Right lobe of liver (tissue), 6 donors: Measurements from ENCODE around the gene DDX41. TPM values are rescaled to one million over a fixed set of nuclear protein-coding genes. Genes with fewer than 3 reads are reported as not detected.

Experiments used
- ATAC-seq, 4 donors: fragments of 200-7000 bp; cut with Tn5 transposase; one replicate each; pipeline ENCODE4 v1.9.1; 2020; ENCODE audit warnings: mild to moderate bottlenecking in 4 of 4, moderate library complexity in 4 of 4
- DNase-seq, 3 donors: peaks; one replicate each; pipeline ENCODE4 v3.0.0-alpha.2; 2020
- H3K27ac ChIP-seq, 3 donors: fragments of 200-600 bp; one replicate each; pipeline ENCODE4 v1.8.0; 2022
- H3K27me3 ChIP-seq, 2 donors: fragments of 200-600 bp; one replicate each; pipeline ENCODE4 v1.8.0; 2022
- H3K36me3 ChIP-seq, 4 donors: fragments of 200-600 bp; sonication (generic) in 1 of 4; one replicate each; pipeline versions ENCODE4 v1.5.1 to v1.8.0; 2017 to 2022; ENCODE audit warnings: control low read depth in 1 of 4
- H3K4me1 ChIP-seq, 4 donors: fragments of 200-600 bp; sonication (generic) in 1 of 4; one replicate each; pipeline versions ENCODE4 v1.5.1 to v1.8.0; 2017 to 2022; ENCODE audit warnings: control low read depth in 1 of 4
- H3K4me3 ChIP-seq, 3 donors: fragments of 200-600 bp; one replicate each; pipeline ENCODE4 v1.8.0; 2022
- H3K9me3 ChIP-seq, 4 donors: fragments of 200-600 bp; sonication (generic) in 1 of 4; one replicate each; pipeline versions ENCODE4 v1.5.1 to v1.8.0; 2017 to 2022; ENCODE audit warnings: control low read depth in 1 of 4
- CTCF ChIP-seq, 4 donors: fragments of 200-600 bp in 3 of 4; fragments of 450-650 bp in 1 of 4; IDR thresholded peaks; one replicate each; pipeline versions ENCODE4 v1.5.1 to v1.8.0; 2016 to 2022; ENCODE audit warnings: antibody characterized with exemption in 4 of 4, mild to moderate bottlenecking in 2 of 4
- POLR2A ChIP-seq: fragments of 450-650 bp; IDR thresholded peaks from one replicate; pipeline ENCODE4 v1.6.1; 2017; ENCODE audit warnings: antibody characterized with exemption, mild to moderate bottlenecking
- WGBS: methylation state at CpG from one replicate; pipeline ENCODE4 v1.1.6; 2018; ENCODE audit warnings: low coverage, low lambda C conversion rate; ENCODE audit not compliant: insufficient coverage; ENCODE audit errors: missing lambda C conversion rate; 5-methylcytosine and 5-hydroxymethylcytosine counted together
- intact Hi-C, 2 donors: fragments of 100-400 bp; cut with DNase I; formaldehyde crosslinking; loops; one replicate each; pipeline versions ENCODE4 v1.11.2 to v1.14.1; 2022
- total RNA-seq, 6 experiments: library from RNA; depleted of rRNA in 2 of 6; stranded (reverse); fragments of >200 nt in 2 of 6; fragmentation: NEBNext Ultra II Directional in 3 of 6; extraction: Animal tissue kit (Norgen Biotek cat#: 25700) in 3 of 6; gene quantifications; one replicate each; pipeline versions ENCODE4 v1.1.0 to v1.2.4, GENCODE V29; 2016 to 2023
- donor health status: DM: no; HTN: yes; CAD: no.
- donor health status: DM: no; HTN: no; CAD: no.
- donor health status: DM: no; HTN: no; CAD: no.
- donor health status: DM: no; HTN: yes; CAD: no.
- donor health status: DM: no; HTN: yes; CAD: no.

Gene DDX41
- total RNA-seq, 6 experiments from 2014 or later: 35.1 to 64.8 (median 47.9) TPM

GRCh38 chr5:177466861-177467260 is 49.9 kb downstream of the DDX41 start:
- Histone ChIP-seq H3K4me3 (no peak overlapping the region), H3K36me3 (no peaks in the 10 kb centered on the region), H3K27me3 (no peaks in the 10 kb centered on the region), H3K9me3 (peaks cover 0 to 2% (median 0%) of the 10 kb centered on the region in 4 donors), H3K4me1 (no peaks in the 10 kb centered on the region), H3K27ac (no peak overlapping the region)
- TF ChIP-seq POLR2A: no peak
- TF ChIP-seq CTCF (IDR thresholded peaks at IDR 0.05): no peak
- 84% methylated on average over 6 of the region's 25 CpGs for WGBS
- DNase-seq (no peak), ATAC-seq (no peak)
- intact Hi-C loops: no loop called here

- no peaks in the 10 kb centered on the region for H3K36me3 ChIP-seq
- intact Hi-C loops: no loop called here
- WGBS: 92% methylated on average over 11 of the region's 11 CpGs
Measured at GRCh38 chr5:177465044-177465443, 51.7 kb downstream of the DDX41 start.

GRCh38 chr5:177462021-177462670 is 54.6 kb downstream of the DDX41 start:
- Histone ChIP-seq H3K27me3 (no peaks in the 10 kb centered on the region), H3K4me3 (no peak overlapping the region), H3K36me3 (no peaks in the 10 kb centered on the region), H3K4me1 (no peaks in the 10 kb centered on the region), H3K27ac (no peak overlapping the region), H3K9me3 (peaks cover 0 to 2% (median 0%) of the 10 kb centered on the region in 4 donors)
- peak; percentile 18 to 38 (median 28) for ATAC-seq
- no peak for DNase-seq
- WGBS: 34% methylated on average over 3 of the region's 27 CpGs
- intact Hi-C loops: no loop called here
- no peak for TF ChIP-seq CTCF (IDR thresholded peaks at IDR 0.05)
- TF ChIP-seq POLR2A: no peak

More at GRCh38 chr5:177465044-177465443, 51.7 kb downstream of the DDX41 start:
- Histone ChIP-seq H3K27me3 (no peaks in the 10 kb centered on the region), H3K4me3 (no peak overlapping the region), H3K4me1 (no peaks in the 10 kb centered on the region), H3K9me3 (peaks cover 0 to 2% (median 0%) of the 10 kb centered on the region in 4 donors), H3K27ac (no peak overlapping the region)
- DNase-seq (no peak), ATAC-seq (no peak)
- TF ChIP-seq POLR2A (no peak), CTCF (IDR thresholded peaks at IDR 0.05) (no peak)

Other genes with a start within 250 kb of the DDX41 start
- gene RAB24, start 213.2 kb downstream of the DDX41 start, total RNA-seq: 10 to 100 TPM; 11.0 to 28.8 (median 16.2) TPM
- 100 to 1,000 TPM in 2 of 6 experiments, 10 to 100 TPM in 4; 64.1 to 116 (median 84.4) TPM for gene PRELID1, start 213.2 kb downstream of the DDX41 start, total RNA-seq
- gene MXD3, start 205.1 kb downstream of the DDX41 start, total RNA-seq: 1 to 10 TPM; 2.2 to 6.2 (median 4.9) TPM
- gene LMAN2, start 165.3 kb downstream of the DDX41 start, total RNA-seq: 100 to 1,000 TPM; 103 to 297 (median 160) TPM
- 10 to 100 TPM; 29.2 to 43.1 (median 35.2) TPM for gene RGS14, start 159.0 kb downstream of the DDX41 start, total RNA-seq
- 1 to 10 TPM in 3 of 6 experiments, under 1 TPM in 2, not detected in 1; 0.12 to 5.3 (median 1.6) TPM for gene SLC34A1, start 132.5 kb downstream of the DDX41 start, total RNA-seq
- gene PFN3, start 116.3 kb downstream of the DDX41 start, total RNA-seq: not detected
- 100 to 1,000 TPM; 236 to 518 (median 365) TPM for gene F12, start 107.4 kb downstream of the DDX41 start, total RNA-seq
- gene GRK6, start 90.3 kb downstream of the DDX41 start, total RNA-seq: 10 to 100 TPM in 3 of 6 experiments, 1 to 10 TPM in 3; 6.1 to 10.8 (median 10.0) TPM
- 10 to 100 TPM in 1 of 6 experiments, 1 to 10 TPM in 3, under 1 TPM in 2; 0.15 to 13.0 (median 1.9) TPM for gene PRR7, start 70.1 kb downstream of the DDX41 start, total RNA-seq
- gene DBN1, start 43.3 kb downstream of the DDX41 start, total RNA-seq: 1 to 10 TPM; 1.1 to 4.6 (median 3.1) TPM
- gene PDLIM7, start 19.4 kb downstream of the DDX41 start, total RNA-seq: 10 to 100 TPM in 4 of 6 experiments, 1 to 10 TPM in 2; 3.7 to 24.0 (median 13.6) TPM
- 1 to 10 TPM; 2.5 to 6.6 (median 3.9) TPM for gene DOK3, start 7.1 kb downstream of the DDX41 start, total RNA-seq
- 10 to 100 TPM; 22.1 to 55.4 (median 39.2) TPM for gene FAM193B, start 37.6 kb upstream of the DDX41 start, total RNA-seq
- gene TMED9, start 75.2 kb upstream of the DDX41 start, total RNA-seq: 100 to 1,000 TPM in 5 of 6 experiments, 10 to 100 TPM in 1; 81.8 to 149 (median 133) TPM
- 10 to 100 TPM in 5 of 6 experiments, 1 to 10 TPM in 1; 9.3 to 28.7 (median 14.1) TPM for gene B4GALT7, start 83.2 kb upstream of the DDX41 start, total RNA-seq